OCI-LY1 (cell line): ENCODE results near the gene CDK5R2.

ENCODE experiments used
- H2AFZ ChIP-seq: fragments of 200-600 bp; sonication (generic), shearing (Covaris generic); 2 replicates; pipeline ENCODE4 v1.6.0; 2014; ENCODE audit warnings: antibody characterized with exemption, mild to moderate bottlenecking, low read length
- H3F3A ChIP-seq: fragments of 200-600 bp; sonication (generic), shearing (Covaris generic); 2 replicates; pipeline ENCODE4 v1.6.0; 2014; ENCODE audit warnings: mild to moderate bottlenecking, antibody characterized with exemption, low read length, moderate library complexity; ENCODE audit not compliant: insufficient read depth
- H3K27ac ChIP-seq: fragments of 200-600 bp; sonication (generic); 2 replicates; pipeline ENCODE4 v1.5.1; 2014; ENCODE audit warnings: low read length, mixed run types, mild to moderate bottlenecking, low read depth; ENCODE audit not compliant: poor library complexity, severe bottlenecking
- H3K27me3 ChIP-seq: fragments of 200-600 bp; sonication (generic); 2 replicates; pipeline ENCODE4 v1.6.0; 2014; ENCODE audit warnings: antibody characterized with exemption, mild to moderate bottlenecking, low read length, moderate library complexity; ENCODE audit not compliant: insufficient read depth
- H3K36me3 ChIP-seq: fragments of 200-600 bp; sonication (generic); 2 replicates; pipeline ENCODE4 v1.6.1; 2014; ENCODE audit warnings: mild to moderate bottlenecking, antibody characterized with exemption, low read length, moderate library complexity, mixed read lengths; ENCODE audit not compliant: insufficient read depth
- H3K4me1 ChIP-seq: fragments of 200-600 bp; sonication (generic); 2 replicates; pipeline ENCODE4 v1.5.1; 2014; ENCODE audit warnings: mild to moderate bottlenecking, low read length, moderate library complexity; ENCODE audit not compliant: insufficient read depth, severe bottlenecking
- H3K4me2 ChIP-seq: fragments of 200-600 bp; sonication (generic), shearing (Covaris generic); 2 replicates; pipeline ENCODE4 v1.6.1; 2014; ENCODE audit warnings: low read length
- H3K4me3 ChIP-seq: fragments of 200-600 bp; sonication (generic); 2 replicates; pipeline ENCODE4 v1.5.1; 2014; ENCODE audit warnings: low read length, low read depth, mild to moderate bottlenecking, mixed read lengths; ENCODE audit not compliant: poor library complexity, severe bottlenecking
- H3K79me2 ChIP-seq: fragments of 200-600 bp; shearing (Covaris generic); 2 replicates; pipeline ENCODE4 v1.6.1; 2016; ENCODE audit warnings: mixed run types, low read length, mixed read lengths; ENCODE audit not compliant: insufficient read depth
- H3K9ac ChIP-seq: fragments of 200-600 bp; sonication (generic), shearing (Covaris generic); 2 replicates; pipeline ENCODE4 v1.6.1; 2014; ENCODE audit warnings: mild to moderate bottlenecking, low read length, mixed read lengths
- H3K9me2 ChIP-seq: fragments of 200-600 bp; sonication (generic), shearing (Covaris generic); 2 replicates; pipeline ENCODE4 v1.6.1; 2014; ENCODE audit warnings: low read depth, mild to moderate bottlenecking, low read length, mixed read lengths
- H3K9me3 ChIP-seq: fragments of 200-600 bp; shearing (Covaris generic); 2 replicates; pipeline ENCODE4 v1.6.1; 2014; ENCODE audit warnings: low read length, mixed read lengths
- H4K20me1 ChIP-seq: fragments of 200-600 bp; sonication (generic), shearing (Covaris generic); 2 replicates; pipeline ENCODE4 v1.6.0; 2016; ENCODE audit warnings: mild to moderate bottlenecking, low read length; ENCODE audit not compliant: insufficient read depth
- EZH2 ChIP-seq: fragments of 200-600 bp; sonication (generic), shearing (Covaris generic); IDR thresholded peaks from 2 replicates; pipeline ENCODE4 v1.8.0; 2017; ENCODE audit warnings: borderline replicate concordance, mixed run types, mild to moderate bottlenecking, antibody characterized with exemption, low read length, moderate library complexity, mixed read lengths
- TF ChIP-seq, protein P1 (sequence below): fragments of 200-600 bp; sonication (generic), shearing (Covaris generic); IDR thresholded peaks from 2 replicates; pipeline ENCODE4 v1.5.1; 2017; ENCODE audit warnings: mild to moderate bottlenecking, antibody characterized with exemption, low read length, moderate library complexity, mixed read lengths

The CDK5R2 gene

DNA sequence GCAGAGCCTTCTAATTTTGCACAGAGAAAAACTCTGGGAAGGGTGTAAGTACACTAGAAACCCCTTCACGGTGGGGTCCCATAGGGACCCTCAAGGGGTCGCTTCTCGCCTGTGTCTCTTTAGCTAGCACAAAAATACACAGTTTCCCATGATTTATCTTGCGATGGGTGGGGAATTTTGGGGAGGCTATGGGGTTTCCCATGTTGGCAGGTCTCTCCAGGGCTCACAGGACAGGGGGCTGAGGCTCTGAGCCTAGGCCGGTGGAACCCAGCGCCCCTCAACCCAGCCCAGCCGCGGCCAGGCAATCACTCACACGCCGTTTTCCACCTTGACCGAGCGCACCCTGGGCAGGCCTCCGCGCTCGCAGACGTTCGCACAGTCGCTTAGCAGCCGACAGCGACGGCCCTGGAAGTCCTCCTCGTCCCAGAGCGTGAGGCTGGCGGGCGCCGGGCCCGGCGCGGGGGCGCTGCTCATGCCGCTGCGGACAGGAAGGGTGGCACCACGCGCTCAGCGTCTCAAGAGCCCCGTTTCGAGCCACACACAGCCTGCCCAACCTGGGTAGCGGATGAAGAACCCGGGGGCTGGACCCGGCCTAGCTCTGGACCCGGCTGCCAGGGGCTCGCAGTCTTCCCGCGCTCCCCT, 33.4 kb downstream of the CDK5R2 start:
- H3K79me2 ChIP-seq: no peaks in the 10 kb centered on the region
- H3K9ac ChIP-seq: no peak overlapping the region
- no peaks in the 10 kb centered on the region for H3F3A ChIP-seq
- H3K4me2 ChIP-seq: no peak overlapping the region
- no peaks in the 10 kb centered on the region for H3K9me3 ChIP-seq
- H2AFZ ChIP-seq: no peak overlapping the region
- no peaks in the 10 kb centered on the region for H4K20me1 ChIP-seq
- no peak overlapping the region for H3K4me3 ChIP-seq
- H3K9me2 ChIP-seq: no peaks in the 10 kb centered on the region
- H3K27me3 ChIP-seq: no peaks in the 10 kb centered on the region
- H3K4me1 ChIP-seq: no peaks in the 10 kb centered on the region
- H3K27ac ChIP-seq: no peak overlapping the region
- no peaks in the 10 kb centered on the region for H3K36me3 ChIP-seq
- TF ChIP-seq, protein P1, sequence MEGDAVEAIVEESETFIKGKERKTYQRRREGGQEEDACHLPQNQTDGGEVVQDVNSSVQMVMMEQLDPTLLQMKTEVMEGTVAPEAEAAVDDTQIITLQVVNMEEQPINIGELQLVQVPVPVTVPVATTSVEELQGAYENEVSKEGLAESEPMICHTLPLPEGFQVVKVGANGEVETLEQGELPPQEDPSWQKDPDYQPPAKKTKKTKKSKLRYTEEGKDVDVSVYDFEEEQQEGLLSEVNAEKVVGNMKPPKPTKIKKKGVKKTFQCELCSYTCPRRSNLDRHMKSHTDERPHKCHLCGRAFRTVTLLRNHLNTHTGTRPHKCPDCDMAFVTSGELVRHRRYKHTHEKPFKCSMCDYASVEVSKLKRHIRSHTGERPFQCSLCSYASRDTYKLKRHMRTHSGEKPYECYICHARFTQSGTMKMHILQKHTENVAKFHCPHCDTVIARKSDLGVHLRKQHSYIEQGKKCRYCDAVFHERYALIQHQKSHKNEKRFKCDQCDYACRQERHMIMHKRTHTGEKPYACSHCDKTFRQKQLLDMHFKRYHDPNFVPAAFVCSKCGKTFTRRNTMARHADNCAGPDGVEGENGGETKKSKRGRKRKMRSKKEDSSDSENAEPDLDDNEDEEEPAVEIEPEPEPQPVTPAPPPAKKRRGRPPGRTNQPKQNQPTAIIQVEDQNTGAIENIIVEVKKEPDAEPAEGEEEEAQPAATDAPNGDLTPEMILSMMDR: no peak
- no peak for TF ChIP-seq EZH2

DNA sequence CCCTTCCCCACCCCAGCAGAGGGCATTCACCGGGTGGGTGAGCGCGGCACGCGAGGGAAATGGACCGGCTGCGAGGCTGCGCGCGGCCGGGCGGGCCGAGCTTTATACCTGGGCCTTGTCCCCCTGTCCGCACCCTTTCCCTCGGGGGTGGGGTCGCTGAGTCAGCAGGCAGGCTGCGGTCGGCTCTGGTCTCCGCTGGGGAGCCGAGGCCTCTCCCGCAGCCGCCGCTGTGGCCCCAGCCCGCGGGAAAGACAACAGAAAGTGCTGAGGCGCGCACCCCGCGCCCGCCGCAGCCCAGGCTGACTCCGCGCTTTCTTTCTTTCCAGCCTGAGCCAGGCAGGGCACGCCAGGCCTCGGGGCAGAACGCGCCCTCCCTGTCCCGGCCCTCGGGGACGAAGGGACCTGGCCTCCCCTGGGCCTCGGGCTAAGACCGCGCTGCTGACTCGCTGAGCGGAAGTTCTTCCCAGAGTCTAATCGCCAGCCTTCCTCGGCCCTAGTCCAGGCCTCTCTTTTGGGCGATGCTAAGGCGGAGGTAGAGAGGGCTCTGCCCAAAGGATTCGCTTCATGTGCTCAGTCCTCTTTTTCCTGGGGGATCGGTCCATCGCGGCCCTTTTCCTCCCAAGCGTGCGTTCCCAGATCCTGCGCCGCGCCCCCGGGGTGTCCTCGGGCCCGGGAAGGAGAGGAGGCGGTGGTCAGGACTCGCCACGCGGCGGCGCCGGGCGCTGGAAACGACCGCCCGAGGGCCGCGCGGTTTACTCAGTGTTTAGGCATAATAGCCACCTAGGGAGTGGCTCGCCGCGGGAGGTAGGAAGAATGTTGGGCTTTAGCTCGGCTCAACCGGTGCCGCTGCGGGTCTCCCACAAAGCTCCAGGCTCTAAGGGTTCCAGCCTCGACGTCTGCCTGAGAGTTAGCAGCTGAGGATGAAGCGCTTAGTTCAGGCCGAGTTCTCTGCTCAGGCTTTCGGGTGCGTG, 34.2 kb downstream of the CDK5R2 start, which contains the start of gene CRYBA2:
TSS of gene CRYBA2 (minus strand) at position 78 of the 971 bp plus-strand sequence. CDS start 246 bp downstream, outside the sequence.
- H3K4me1 ChIP-seq: no peaks in the 10 kb centered on the region
- H3K79me2 ChIP-seq: no peaks in the 10 kb centered on the region
- no peaks in the 10 kb centered on the region for H4K20me1 ChIP-seq
- no peaks in the 10 kb centered on the region for H3K9me3 ChIP-seq
- no peaks in the 10 kb centered on the region for H3K9me2 ChIP-seq
- H3F3A ChIP-seq: no peaks in the 10 kb centered on the region
- H3K27me3 ChIP-seq: no peaks in the 10 kb centered on the region; the same call in 1 of the 2 replicates
- no peak within 1 kb of the TSS for H3K4me3 ChIP-seq
- H3K9ac ChIP-seq: no peak within 1 kb of the TSS
- TF ChIP-seq EZH2: no peak
- TF ChIP-seq, protein P1: no peak
- no peak within 1 kb of the TSS for H3K4me2 ChIP-seq
- H2AFZ ChIP-seq: no peak within 1 kb of the TSS
- no peaks in the 10 kb centered on the region for H3K36me3 ChIP-seq
- no peak within 1 kb of the TSS for H3K27ac ChIP-seq

DNA sequence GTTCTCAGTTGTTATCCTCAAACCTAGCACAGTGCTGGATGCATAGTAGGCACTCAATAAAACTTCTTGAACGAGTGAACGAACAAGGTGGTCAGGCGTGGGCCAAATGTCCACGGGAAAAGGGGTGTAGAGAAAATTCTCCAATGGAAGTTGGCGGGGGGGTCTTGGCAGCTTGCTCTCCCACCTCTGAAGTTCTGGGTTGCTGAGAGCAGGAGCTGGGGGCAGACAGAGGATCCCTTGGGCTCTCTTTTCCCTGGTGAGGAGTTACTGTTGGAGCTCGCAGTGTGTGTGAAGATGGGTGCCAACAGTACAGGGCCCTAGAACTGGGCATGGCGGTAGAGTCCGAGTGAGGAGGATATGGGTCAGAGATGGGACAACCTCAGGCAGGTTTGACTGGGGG, 36.1 kb downstream of the CDK5R2 start:
- no peaks in the 10 kb centered on the region for H3K36me3 ChIP-seq
- H3K4me1 ChIP-seq: no peaks in the 10 kb centered on the region
- TF ChIP-seq, protein P1: no peak
- TF ChIP-seq EZH2: no peak
- no peak overlapping the region for H3K27ac ChIP-seq
- no peaks in the 10 kb centered on the region for H3K9me2 ChIP-seq
- H2AFZ ChIP-seq: no peak overlapping the region
- H3K4me2 ChIP-seq: no peak overlapping the region
- H3K9ac ChIP-seq: no peak overlapping the region
- H3K79me2 ChIP-seq: no peaks in the 10 kb centered on the region
- H3F3A ChIP-seq: no peaks in the 10 kb centered on the region
- no peak overlapping the region for H3K4me3 ChIP-seq
- H4K20me1 ChIP-seq: no peaks in the 10 kb centered on the region
- no peaks in the 10 kb centered on the region for H3K9me3 ChIP-seq
- peaks cover 1% of the 10 kb centered on the region for H3K27me3 ChIP-seq
